GM18907 (cell line): Measurements from ENCODE around the gene AMD1.
"Not testable (repeated sequence)": the region's sequence is repeated elsewhere in the genome, so short reads cannot be mapped to it uniquely, and the experiment has no call there.

Source experiments
- ATAC-seq: cut with Tn5 transposase; IDR thresholded peaks from one replicate; pipeline ENCODE4 v1.9.1; 2021; ENCODE audit warnings: mild to moderate bottlenecking, moderate library complexity; ENCODE audit not compliant: unreplicated experiment

Gene AMD1

DNA sequence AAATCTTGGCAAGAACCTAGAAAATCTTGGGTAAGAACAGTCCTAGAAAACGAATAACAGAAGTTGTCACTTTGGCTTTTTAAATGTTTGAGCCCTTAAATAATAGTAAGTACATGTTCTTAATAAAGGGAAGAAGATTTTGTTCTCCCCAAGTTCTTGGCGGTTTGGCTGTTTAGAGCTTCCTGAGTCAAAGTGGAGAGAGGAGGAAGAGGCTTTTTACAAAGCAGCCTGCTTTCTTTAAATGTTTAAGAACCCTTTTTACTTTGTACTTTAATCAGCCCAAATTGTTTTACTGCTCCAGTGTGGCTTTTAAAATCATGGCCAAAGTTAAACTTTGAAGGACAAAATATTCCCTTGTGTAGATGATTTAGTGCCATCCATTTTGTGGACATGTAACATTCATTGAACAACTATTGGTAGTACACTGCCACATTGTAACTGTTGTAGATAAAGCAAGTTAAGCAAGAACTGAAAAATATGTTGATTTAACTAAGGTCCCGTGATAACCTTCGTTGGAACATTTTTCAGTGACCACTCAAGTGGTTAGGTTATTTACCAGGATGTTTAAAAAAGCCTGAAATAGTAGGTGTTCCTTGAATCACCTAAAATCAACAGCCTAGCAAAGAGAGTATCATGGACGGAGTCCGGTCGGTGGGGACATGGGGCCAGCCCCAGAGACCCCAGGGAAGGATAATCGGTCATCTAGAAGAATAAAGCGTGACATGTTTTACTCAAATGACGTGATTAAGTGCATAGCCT lies 2.4 kb downstream of the AMD1 start:
- ATAC-seq = no peak

DNA sequence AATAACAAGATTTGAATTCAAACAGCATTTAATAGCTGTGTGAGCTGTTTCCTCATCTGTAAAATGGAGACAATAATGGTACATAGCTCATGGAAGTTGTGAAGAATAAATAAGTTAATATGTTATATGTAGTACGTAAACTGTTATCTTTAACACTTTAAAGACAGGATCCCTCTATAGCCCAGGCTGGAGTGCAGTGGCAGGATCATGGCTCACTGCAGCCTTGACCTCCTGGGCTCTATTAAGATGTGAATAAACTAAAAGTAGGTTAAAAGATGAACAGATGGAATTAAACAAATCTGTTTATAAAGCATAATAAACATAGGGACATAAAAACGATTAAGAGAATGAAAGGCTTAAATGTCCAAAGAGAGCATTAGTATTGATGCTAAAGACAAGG lies 3.0 kb downstream of the AMD1 start:
- ATAC-seq = no peak

DNA sequence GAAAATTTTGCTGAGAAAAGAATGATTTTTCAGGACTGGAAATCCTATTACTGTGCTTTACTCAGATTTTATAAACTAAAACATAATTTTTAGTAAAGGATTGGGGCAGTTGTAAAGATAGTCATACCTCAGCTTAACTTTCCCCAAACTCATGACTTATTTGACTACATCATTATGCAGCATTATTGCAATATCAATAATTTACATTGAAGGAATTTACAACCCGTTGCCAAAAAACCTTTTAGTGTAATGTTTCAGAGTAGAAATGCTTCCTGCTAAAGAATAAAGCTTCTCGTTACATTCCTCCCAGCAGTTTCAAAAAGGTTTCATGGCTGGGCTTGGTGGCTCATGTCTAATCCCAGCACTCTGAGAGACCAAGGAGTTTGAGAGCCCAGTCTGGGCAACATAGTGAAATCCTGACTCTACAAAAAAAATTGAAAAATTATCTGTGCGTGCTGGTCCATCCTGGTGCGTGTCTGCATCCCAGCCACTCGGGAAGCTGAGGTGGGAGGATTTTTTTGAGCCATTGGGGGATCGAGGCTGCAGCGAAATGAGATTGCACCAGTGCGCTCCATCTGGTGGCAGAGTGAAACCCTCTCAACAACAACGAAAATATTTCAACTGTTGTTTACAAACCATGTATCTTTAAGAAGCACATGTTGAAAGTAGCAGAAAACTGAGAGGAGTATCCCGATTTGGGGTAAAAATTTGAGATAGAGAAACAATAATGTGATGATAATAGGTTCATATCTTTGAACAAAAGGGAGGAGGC lies 4.4 kb downstream of the AMD1 start:
- no peak for ATAC-seq

DNA sequence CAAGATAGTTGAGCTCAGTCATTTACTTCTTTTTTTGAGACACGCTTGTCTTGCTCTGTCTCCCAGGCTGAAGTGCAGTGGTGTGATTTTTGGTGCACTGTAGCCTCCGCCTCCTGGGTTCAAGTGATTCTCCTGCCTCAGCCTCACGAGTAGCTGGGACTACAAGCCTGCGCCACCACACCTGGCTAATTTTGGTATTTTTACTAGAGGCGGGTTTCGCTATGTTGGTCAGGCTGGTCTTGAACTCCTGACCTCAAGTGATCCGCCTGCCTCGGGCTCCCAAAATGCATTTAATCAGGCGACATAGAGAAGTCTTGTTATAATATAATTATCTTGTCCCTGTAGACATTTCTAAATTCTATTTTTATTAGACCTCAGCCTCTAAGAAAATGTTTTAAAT lies 6.1 kb downstream of the AMD1 start:
- no peak for ATAC-seq

DNA sequence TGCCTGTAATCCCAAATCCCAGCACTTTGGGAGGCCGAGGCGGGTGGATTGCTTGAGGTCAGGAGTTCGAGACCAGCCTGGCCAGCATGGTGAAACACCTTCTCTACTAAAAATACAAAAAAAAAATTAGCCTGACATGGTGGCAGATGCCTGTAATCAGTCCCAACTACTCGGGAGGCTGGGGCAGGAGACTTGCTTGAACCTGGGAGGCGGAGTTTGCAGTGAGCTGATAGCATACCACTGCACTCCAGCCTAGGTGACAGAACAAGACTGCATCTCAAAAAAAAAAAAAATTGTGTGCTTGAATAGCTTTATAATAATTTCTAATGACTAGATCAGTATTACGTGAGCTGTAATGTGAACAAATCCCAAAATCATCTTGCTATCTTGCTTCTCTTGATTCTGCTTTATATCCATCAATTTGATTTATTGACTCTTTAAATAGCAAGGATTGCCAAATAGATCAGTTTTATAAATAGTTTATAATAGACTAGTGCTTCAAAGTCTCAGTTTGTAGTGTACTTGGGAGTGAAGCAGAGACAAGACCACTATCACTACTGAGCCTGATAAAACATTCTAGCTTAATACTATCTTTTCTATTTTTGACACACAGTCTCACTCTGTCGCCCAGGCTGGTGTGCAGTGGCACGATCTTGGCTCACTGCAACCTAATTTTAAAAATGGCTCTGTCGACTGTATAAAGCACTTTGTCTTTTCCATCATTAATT lies 7.1 kb downstream of the AMD1 start:
- ATAC-seq = no peak

DNA sequence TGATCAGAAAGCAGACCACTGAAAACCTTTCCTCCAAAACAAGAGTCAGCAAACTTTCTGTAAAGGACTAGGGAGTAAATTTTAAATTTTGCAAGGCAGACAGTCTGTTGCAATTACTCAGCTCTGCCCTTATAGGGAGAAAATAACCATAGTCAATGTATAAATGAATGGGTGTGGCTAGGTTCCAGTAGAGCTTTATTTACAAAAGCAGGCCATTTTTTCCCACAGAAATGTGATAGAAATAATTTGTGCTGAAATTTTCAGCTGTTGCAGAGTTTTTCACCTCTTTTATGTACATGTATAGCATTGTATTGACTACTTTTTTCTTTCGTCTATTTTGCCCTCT lies 7.7 kb downstream of the AMD1 start:
- ATAC-seq = no peak

DNA sequence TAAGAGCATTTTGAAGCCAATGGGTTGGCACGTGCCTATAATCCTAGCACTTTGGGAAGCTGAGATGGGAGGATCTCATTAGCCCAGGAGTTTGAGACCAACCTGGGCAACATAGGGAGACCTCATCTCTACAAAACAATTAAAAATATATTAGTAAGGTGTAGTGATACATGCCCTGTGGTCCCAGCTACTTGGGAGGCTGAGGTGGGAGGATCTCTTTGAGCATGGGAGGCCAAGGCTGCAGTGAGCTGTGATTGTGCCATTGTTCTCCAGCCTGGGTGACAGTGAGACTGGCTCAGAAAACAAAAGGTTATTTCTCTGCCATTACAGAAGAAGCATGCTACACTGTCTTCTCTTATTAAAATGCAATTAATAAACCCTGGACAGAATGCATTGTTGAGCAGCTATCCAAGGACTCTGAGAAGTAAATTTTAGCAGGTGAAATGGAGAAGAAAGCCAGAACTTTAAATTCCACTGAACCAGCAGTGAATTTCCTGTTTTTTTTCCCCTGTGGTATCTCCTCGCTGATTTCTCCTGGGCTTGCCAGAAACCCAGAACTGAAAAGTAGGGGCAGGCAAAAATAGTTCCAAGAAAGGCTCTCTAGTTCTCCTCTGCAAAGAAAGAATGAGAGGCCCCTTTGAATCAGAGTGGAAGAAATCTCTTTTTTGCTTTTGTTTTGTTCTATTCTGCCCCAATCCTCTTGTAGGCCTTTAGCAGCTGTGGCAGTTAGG lies 8.4 kb downstream of the AMD1 start:
- ATAC-seq = no peak

DNA sequence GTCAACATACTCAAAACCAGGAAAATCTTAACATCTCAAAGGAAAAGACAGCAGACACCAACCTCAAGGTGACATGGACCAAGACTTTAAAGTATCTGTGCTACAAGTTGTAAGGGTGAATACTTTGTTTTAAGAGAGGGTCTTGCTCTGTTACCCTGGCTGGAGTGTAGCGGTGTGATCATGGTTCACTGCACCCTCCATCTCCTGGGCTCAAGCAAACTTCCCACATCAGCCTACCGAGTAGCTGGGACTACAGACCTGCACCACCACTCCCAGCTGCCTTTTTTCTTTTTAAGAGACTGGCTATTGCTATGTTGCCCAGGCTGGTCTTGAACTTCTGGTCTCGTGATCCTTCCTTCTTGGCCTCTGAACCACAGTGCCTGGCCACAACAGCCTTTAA lies 9.7 kb downstream of the AMD1 start:
- ATAC-seq = no peak

DNA sequence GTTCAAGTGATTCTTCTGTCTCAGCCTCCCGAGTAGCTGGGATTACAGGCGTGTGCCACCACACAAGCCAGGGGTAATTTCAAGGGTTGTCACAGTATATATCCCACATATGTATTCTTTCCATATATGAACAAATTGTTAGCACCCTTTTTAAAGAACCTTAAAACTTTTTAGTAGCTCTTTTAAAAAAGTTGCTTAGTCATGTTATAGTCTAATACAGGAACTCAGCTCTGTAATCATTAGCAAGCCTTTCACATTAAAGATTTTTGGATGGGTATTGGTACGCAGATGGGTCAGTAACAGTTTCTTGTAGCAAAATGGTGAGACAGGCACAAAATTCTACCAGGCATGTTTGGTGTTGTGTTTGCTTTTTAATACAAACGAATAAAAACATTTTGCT lies 10.9 kb downstream of the AMD1 start:
- ATAC-seq = no peak

DNA sequence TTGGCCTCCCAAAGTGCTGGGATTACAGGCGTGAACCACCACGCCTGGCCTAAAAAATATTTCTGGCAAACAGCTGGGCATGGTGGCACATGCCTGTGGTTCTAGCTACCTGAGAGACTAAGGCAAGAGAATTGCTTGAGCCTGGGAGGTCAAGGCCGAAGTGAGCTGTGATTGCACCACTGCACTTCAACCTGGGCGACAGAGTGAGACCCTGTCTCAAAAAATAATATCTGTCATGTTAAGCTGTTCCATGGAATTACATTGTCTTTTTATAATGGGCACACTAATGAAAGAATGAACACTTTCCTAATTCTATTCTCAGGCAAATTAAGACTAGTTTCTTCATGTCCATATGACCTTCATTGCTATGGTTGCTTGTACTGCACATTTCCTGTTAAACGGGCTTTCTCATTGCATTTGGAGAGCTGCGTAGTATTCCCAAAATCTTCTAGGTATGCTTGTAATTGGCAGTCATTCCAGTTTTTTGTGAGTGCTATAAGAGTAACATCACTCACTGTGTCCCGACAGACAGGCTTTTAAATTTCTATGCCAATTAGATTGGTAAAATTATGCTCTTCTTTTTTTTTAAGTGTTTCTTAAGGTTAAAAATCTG lies 12.1 kb downstream of the AMD1 start:
- no peak for ATAC-seq

DNA sequence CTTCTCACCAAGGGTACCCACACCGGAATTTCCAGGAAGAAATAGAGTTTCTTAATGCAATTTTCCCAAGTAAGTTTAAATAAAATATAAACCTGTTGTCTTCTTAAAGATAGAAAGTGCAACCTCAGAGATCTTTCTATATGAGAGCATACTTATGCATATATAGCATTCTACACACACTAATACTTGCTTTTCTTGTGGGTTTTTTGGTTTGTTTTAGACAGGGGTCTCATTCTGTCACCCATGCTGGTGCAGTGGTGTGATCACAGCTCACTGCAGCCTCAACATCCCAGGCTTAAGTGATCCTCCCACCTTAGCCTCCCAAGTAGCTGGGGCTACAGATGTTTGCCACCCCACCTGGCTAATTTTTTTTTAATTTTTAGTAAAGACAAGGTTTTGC lies 15.7 kb downstream of the AMD1 start:
- ATAC-seq = no peak

DNA sequence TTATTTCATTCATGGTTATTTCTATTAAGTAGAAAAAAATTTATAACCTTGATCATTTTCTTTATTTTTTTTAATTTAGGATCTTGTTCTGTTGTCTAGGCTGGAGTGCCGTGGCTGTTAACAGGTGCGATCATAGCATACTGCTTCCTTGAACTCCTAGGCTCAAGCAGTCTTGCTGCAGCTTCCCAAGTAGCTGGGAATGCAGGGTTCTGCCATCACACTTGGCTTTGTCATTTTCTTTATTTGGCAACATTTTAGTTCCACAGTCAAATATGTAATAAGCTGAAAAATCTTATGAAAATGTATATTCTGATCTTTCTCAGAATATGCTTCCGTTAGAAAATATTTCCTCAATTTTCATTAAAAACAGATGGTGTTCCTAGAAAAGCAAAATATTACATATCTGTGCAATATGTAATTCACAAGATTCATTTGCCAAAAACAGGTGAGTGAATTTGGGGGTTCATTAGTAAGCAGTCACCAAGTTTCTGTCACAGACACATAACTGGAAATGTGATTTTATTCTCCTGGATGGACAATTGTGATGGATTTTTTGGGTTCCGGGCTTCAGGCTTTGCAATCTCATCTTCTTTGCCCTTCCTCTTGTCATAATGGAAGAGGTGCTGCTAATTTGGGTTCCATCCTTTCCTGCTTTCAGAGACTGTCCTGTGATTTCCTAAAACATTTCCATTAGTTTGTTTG lies 21.5 kb downstream of the AMD1 start:
- no peak for ATAC-seq

DNA sequence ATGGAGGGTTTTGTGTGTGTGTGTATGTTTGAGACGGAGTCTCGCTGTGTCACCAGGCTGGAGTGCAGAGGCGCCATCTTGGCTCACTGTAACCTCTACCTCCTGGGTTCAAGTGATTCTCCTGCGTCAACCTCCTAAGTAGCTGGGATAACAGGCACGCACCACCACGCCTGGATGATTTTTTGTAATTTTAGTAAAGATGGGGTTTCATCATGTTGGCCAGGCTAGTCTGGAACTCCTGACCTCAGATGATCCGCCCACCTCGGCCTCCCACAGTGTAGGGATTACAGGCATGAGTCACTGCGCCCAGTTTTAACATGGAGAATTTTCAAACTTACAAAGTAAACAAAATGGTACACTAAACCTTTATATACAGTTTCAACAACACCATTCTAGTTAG lies 22.8 kb downstream of the AMD1 start:
- ATAC-seq = no peak

DNA sequence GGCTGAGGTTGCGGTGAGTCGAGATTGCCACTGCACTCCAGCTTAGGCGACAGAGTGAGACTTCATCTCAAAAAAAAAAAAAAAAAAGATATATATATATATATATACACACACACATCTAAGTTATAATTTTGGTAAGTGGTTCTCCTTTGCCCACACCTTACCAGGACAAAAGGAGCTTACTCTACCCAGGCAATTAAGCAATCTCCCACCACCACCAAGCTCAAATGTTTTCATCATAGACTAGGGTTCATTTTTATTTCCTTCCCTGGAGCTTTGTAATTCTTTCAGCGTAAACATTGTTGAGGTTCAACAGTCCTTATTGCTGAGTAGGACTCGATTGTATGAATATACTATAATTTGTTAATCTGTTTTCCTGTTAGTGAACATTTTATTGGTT lies 23.5 kb downstream of the AMD1 start:
- ATAC-seq = no peak

DNA sequence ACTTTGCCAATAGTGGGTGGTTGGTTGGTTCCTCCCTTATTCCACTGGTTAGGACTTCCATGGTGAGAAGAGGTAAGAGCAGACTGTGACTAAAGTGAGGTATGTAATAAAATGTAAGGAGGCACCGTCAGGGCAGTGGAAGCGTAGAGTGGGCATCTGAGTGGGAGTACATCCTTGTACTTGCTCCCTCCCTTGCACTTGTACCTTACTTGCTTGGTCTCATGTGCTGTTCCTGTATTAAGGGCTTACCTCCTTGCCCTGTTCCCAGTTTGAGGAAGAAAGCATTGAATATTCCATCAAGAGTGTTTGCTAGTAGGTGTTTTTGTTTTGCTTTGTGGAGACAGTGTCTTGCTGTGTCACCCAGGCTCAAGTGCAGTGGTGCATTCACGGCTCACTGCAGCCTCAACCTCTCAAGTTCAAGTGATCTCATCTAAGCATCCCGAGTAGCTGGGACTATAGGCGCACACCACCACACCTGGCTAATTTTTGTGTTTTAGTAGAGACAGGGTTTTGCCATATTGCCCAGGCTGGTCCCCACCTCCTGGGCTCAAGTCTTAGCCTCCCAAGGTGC lies 25.5 kb downstream of the AMD1 start:
- no peak for ATAC-seq

DNA sequence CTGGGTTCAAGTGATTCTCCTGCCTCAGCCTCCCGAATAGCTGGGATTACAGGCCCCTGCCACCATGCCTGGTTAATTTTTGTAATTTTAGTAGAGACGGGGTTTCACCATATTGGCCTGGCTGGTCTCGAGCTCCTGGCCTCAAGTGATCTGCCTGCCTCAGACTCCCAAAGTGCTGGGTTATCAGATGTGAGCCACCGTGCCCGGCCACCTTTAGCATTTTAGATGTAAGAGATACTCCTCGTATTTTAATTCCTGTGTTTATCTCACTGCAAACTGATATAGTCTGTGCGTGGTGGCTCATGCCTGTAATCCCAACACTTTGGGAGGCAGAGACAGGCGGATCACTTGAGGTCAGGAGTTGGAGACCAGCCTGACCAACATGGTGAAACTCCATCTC lies 27.0 kb downstream of the AMD1 start:
- not testable (repeated sequence) for ATAC-seq

DNA sequence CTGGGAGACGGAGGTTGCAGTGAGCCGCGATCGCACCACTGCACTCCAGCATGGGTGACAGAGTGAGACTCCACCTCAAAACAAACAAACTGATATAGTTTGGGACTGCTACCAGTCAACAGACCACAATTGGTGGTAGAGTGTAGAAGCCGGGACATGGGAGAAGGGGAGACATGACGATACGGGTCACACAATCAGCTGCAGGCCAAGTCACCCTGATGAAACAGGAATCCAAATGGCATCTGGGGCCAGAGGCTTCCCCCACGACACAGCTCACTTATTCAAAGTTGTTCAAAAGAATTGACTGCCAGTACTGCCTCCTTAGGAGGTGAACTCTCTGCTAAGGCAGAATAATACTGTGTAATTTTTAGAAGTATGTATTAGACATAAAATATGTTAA lies 27.5 kb downstream of the AMD1 start:
- ATAC-seq = no peak

DNA sequence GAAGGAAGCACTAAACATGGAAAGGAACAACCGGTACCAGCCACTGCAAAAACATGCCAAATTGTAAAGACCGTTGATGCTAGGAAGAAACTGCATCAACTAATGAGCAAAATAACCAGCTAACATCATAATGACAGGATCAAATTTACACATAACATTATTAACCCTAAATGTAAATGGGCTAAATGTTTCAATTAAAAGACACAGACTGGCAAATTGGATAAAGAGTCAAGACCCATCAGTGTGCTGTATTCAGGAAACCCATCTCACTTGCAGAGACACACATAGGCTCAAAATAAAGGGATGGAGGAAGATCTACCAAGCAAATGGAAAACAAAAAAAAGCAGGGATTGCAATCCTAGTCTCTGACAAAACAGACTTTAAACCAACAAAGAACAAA lies 31.7 kb downstream of the AMD1 start:
- not testable (repeated sequence) for ATAC-seq

DNA sequence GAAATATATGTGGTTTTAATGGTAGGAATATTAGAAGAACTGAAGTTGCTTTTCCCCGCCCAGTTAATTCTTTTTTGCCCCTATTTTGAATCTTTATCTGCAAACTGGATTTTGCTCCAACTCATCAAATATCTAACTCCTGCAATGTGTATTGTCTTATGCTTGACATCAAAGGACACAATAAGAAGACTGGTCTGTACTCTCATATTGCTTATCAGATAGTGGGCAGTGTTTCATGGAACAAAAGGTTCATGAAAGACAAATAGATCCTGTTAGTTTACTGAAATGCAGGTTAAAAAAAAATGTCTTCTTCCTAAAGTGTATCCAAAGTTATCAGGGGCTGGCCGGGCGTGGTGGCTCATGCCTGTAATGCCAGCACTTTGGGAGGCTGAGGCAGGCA lies 56.2 kb downstream of the AMD1 start:
- no peak for ATAC-seq

DNA sequence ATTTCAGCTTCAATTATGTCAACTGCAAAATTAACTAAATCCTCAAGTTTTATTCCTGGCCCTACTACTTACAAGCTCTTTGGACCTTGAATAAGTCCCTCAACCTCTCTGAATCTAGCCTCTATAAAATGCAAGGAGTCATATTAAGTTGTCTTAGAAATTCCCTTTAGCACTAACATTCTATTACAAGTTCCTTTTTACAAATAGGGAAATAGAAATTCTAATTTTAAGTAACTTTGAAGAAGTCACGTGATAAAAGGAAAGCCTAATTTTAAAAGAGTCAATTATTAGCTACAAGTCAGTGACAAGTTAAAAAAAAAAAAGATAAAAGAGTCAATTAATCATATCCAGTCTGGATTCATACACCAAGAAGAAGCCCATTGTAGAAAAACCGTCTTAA lies 59.3 kb downstream of the AMD1 start:
- ATAC-seq = no peak
